Ascending aorta (tissue), 2 donors: ENCODE results near the gene MED13. TPM values are rescaled to one million over a fixed set of nuclear protein-coding genes. Genes with fewer than 3 reads are reported as not detected.

Experiments used
- DNase-seq, 2 donors: peaks; one replicate each; pipeline ENCODE4 v3.0.0-alpha.2; 2019; ENCODE audit warnings: low spot score in 2 of 2
- H3K27ac ChIP-seq, 2 donors: fragments of 200-600 bp; sonication (generic); one replicate each; pipeline ENCODE4 v1.5.1; 2016 to 2017; ENCODE audit warnings: mild to moderate bottlenecking in 1 of 2
- H3K27me3 ChIP-seq: fragments of 200-600 bp; sonication (generic); one replicate; pipeline ENCODE4 v1.5.1; 2017
- H3K36me3 ChIP-seq, 2 donors: fragments of 200-600 bp; sonication (generic); one replicate each; pipeline ENCODE4 v1.5.1; 2016
- H3K4me1 ChIP-seq, 2 donors: fragments of 200-600 bp; sonication (generic); one replicate each; pipeline ENCODE4 v1.5.1; 2016 to 2017; ENCODE audit warnings: mild to moderate bottlenecking in 1 of 2
- H3K4me3 ChIP-seq, 2 donors: fragments of 200-600 bp; sonication (generic); one replicate each; pipeline ENCODE4 v1.5.1; 2016 to 2017; ENCODE audit warnings: mild to moderate bottlenecking in 1 of 2
- H3K9me3 ChIP-seq, 2 donors: fragments of 200-600 bp; sonication (generic); one replicate each; pipeline ENCODE4 v1.5.1; 2016
- intact Hi-C: fragments of 100-400 bp; cut with DNase I; formaldehyde crosslinking; loops from one replicate; pipeline ENCODE4 v1.15.1; 2023
- total RNA-seq: library from RNA; depleted of rRNA; stranded (reverse); fragments of >200 nt; gene quantifications from one replicate; pipeline ENCODE4 v1.1.0, GENCODE V29; 2016
- TF ChIP-seq, protein P1 (sequence below), 3 experiments: fragments of 200-600 bp in 2 of 3; fragments of 450-650 bp in 1 of 3; sonication (generic) in 2 of 3; IDR thresholded peaks; one replicate each; pipeline ENCODE4 v1.5.1; 2016 to 2019; ENCODE audit warnings: antibody characterized with exemption in 3 of 3, mild to moderate bottlenecking in 1 of 3, moderate library complexity in 1 of 3

Gene MED13
- total RNA-seq, 1 donor from 2014 or later, result 19.5 TPM

DNA sequence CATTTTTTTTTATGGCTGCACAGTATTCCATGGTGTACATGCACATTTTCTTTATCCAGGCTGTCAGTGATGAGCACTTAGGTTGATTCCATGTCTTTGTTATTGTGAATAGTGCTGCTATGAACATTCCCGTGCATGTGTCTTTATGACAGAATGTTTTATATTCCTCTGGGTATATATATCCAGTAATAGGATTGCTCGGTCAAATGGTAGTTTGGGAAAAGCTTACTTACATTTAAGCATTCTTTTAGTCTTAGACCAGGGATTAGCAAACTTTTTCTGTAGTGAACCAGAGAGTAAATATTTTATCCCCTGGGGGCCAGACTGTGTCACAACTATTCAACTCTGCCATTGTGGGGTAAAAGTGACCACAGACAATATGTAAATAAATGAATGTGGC, 40.2 kb downstream of the MED13 start:
- intact Hi-C loops, result no loop called here
- H3K4me3 ChIP-seq, result no peak overlapping the region
- TF ChIP-seq, protein P1, sequence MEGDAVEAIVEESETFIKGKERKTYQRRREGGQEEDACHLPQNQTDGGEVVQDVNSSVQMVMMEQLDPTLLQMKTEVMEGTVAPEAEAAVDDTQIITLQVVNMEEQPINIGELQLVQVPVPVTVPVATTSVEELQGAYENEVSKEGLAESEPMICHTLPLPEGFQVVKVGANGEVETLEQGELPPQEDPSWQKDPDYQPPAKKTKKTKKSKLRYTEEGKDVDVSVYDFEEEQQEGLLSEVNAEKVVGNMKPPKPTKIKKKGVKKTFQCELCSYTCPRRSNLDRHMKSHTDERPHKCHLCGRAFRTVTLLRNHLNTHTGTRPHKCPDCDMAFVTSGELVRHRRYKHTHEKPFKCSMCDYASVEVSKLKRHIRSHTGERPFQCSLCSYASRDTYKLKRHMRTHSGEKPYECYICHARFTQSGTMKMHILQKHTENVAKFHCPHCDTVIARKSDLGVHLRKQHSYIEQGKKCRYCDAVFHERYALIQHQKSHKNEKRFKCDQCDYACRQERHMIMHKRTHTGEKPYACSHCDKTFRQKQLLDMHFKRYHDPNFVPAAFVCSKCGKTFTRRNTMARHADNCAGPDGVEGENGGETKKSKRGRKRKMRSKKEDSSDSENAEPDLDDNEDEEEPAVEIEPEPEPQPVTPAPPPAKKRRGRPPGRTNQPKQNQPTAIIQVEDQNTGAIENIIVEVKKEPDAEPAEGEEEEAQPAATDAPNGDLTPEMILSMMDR (IDR thresholded peaks at IDR 0.05), result no peak
- DNase-seq, result no peak
- no peaks in the 10 kb centered on the region for H3K27me3 ChIP-seq
- H3K9me3 ChIP-seq, result no peaks in the 10 kb centered on the region
- H3K27ac ChIP-seq, result no peak overlapping the region
- H3K4me1 ChIP-seq, result no peaks in the 10 kb centered on the region
- peaks cover 56 to 76% of the 10 kb centered on the region in 2 donors for H3K36me3 ChIP-seq

DNA sequence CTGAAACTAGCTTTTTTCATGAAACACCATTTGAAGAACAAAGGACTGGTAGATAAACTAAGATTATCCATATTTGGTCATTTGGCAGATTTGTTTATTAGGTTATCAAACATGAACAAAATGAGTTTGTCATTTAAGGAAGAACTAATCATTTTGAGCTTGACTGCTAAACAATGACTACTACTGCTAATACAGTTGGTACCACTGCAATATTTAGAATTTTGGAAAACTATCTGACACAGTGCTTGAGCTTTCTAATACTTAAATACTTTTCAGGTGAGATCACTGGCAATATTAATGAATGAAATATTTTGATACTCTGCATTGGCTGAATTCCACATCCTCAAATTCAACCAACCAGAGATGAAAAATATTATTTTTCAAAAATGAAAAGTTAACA, 47.2 kb downstream of the MED13 start:
- Histone ChIP-seq H3K27me3 (no peaks in the 10 kb centered on the region), H3K36me3 (peaks cover 21 to 26% of the 10 kb centered on the region in 2 donors), H3K4me1 (peaks cover 0 to 3% of the 10 kb centered on the region in 2 donors), H3K4me3 (no peak overlapping the region), H3K27ac (no peak overlapping the region), H3K9me3 (no peaks in the 10 kb centered on the region)
- no peak for DNase-seq
- TF ChIP-seq, protein P1 (IDR thresholded peaks at IDR 0.05), result no peak
- intact Hi-C loops, result no loop called here

DNA sequence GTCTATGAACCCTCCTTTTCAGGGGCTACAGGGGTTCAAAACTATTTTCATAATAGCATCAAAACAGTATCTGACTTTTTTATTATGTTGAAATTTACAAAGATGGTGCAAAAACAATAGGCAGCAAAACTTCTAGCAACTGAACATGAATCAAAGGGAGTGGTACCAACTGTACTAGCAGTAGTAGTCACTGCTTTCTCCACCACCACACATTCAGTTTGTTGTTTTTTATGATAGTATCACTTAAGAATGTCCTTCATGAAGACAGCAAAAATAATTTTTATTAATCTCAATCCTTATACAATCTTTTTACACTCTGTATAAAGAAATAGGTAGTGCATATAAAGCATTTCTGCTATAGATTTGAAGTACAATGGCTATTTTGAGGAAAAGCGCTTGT, 47.6 kb downstream of the MED13 start:
- Histone ChIP-seq H3K27me3 (no peaks in the 10 kb centered on the region), H3K36me3 (peaks cover 20 to 26% of the 10 kb centered on the region in 2 donors), H3K4me1 (peaks cover 0 to 3% of the 10 kb centered on the region in 2 donors), H3K9me3 (no peaks in the 10 kb centered on the region), H3K4me3 (no peak overlapping the region), H3K27ac (no peak overlapping the region)
- no peak for DNase-seq
- intact Hi-C loops, result no loop called here
- TF ChIP-seq, protein P1 (IDR thresholded peaks at IDR 0.05), result no peak

DNA sequence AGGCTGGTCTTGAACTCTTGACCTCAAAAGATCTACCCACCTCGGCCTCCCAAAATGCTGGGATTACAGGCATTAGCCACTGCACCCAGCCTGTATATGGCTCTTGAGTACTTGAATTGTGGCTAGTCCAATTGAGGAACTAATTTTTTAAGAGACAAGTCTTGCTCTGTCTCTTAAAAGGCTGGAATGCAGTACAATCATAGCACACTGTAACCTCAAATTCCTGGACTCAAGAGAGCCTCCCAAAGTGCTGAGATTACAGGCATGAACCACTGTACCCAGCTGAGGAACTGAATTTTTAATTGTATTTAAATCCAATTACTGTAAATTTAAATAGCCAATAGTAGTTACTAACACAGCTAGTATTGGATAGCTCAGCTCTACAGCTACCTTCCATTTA, 50.6 kb downstream of the MED13 start:
- Histone ChIP-seq H3K4me1 (peaks cover 0 to 3% of the 10 kb centered on the region in 2 donors), H3K27ac (no peak overlapping the region), H3K27me3 (no peaks in the 10 kb centered on the region), H3K36me3 (peaks cover 25 to 32% of the 10 kb centered on the region in 2 donors), H3K9me3 (no peaks in the 10 kb centered on the region), H3K4me3 (no peak overlapping the region)
- TF ChIP-seq, protein P1 (IDR thresholded peaks at IDR 0.05), result no peak
- intact Hi-C loops, result no loop called here
- DNase-seq, result no peak

DNA sequence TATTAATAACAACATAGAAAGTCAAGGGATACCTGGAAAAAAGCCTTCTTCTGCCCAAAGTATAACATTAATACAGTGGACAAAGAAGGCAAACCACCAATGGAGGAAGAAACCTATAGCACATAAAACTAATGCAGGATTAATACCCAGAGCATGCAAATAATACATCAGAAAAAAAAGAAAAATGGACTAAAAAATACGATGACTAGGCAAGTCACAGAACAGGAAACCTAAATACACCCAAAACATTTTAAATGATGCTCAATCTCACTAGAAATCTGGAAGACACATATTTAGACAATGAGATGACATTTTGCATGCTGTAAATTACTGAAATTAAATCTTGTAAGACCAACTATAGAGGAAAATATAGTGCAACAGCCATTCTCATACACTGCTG, 55.9 kb downstream of the MED13 start:
- Histone ChIP-seq H3K4me3 (no peak overlapping the region), H3K36me3 (peaks cover 38 to 42% of the 10 kb centered on the region in 2 donors)

More for the DNA sequence above, 55.9 kb downstream of the MED13 start:
- H3K4me1 ChIP-seq, result no peaks in the 10 kb centered on the region
- DNase-seq, result no peak
- intact Hi-C loops, result no loop called here
- no peaks in the 10 kb centered on the region for H3K27me3 ChIP-seq
- H3K27ac ChIP-seq, result no peak overlapping the region
- H3K9me3 ChIP-seq, result no peaks in the 10 kb centered on the region
- TF ChIP-seq, protein P1 (IDR thresholded peaks at IDR 0.05), result no peak
